ENCODE measurements around the gene ANKRD44. TPM values are rescaled to one million over a fixed set of nuclear protein-coding genes. Genes with fewer than 3 reads are reported as not detected.
A peak's percentile ranks its signal among the peaks of the same experiment; 100 is the strongest.

Gene ANKRD44
- total RNA-seq, 1 experiment from 2014 or later, result 34.6 TPM

DNA sequence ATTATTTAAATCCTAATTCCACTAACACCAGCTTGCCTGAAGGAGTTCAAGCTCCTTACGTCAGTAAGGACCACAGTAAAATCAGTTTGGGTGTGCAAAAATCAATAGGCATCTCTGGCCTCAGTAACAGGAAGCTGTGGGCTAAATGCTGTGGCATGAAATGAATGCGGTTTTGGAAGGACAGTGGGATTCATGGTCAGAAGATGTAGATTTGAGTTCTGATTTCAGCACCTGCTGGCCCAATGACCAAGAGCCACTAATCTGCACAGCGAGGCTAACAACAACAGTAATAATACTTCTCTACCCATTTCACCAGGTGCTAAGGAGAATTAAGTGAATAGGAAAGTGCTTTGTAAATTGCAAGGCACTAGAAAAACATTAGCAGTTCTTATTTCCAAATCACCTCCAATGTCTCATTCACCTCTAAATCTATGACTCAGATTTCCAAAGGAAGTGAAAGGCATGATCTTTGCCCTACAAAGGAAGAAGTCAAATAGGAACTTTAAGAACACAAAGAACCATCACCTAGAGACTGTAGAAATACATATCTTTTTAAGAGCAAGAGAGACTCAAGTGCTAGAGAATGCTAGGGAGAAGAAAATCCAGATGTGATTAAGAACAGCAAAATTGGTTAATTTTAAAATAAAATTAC lies 172.6 kb downstream of the ANKRD44 start:
- in situ Hi-C loops (cut with HindIII; ENCODE audit: low pct_unique_long_range_greater_than_20kb, low sequenced_read_pairs), result no loop called here
- no peak for DNase-seq (ENCODE audit: low read depth, low spot score)

DNA sequence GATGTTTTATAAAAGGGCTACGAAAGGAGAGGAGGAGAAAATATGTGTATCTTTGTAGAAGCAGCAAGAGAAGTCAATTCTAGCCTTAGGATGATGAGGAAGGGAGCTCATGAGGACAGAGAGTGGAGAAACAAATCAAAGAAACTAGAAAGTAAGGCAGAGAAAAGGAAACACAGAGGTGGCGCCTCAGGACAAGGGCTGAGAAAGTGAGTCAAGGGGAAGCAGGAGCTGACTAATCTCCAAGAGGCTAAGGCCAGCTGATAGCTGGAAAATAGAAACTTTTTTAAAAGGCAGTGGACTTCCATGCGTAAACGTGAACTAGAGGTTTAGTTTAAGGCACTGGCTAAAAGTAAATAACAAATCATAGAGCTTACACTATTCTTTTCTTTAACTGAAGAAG lies 173.3 kb downstream of the ANKRD44 start:
- no peak for DNase-seq (ENCODE audit: low read depth, low spot score)
- in situ Hi-C loops (cut with HindIII; ENCODE audit: low pct_unique_long_range_greater_than_20kb, low sequenced_read_pairs), result no loop called here

DNA sequence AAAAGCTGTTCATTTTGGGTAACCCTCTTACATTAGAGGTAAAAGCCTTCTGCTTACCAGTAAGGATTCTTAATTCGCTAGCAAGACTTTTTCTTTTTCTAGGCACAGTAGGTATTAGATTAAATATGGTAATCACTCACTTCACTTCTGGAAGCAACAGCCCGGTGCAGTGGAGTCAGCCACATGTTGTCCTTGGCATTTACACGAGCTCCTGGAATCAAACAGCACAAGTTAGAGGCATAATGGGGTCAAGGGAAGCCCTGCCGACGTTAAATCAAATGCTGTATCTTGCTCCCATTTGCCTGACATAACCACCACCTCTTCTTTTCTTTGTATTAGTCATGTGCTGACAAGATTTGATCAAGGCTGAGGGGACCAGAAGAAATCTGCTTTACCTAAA lies 174.1 kb downstream of the ANKRD44 start:
- DNase-seq (ENCODE audit: low read depth, low spot score), result no peak
- in situ Hi-C loops (cut with HindIII; ENCODE audit: low pct_unique_long_range_greater_than_20kb, low sequenced_read_pairs), result no loop called here

DNA sequence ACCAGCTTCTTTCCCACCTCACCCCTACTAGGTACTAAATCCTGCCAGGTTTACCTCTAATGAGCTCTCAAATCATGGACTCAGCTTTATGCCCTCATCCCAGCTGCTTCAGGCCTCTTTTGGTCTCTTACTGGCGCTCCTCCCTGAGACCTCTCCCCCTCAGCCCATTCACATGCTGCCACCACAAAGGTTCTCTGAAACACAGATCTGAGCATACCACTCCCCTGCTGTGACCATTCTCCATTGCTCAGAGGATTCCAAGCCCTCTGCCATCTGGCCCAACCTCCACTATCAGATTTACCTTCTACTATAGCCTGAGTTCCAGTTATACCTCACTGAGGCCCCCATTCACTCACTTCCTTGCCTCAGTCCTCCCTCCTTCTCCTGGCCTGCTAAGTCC lies 174.8 kb downstream of the ANKRD44 start:
- DNase-seq (ENCODE audit: low read depth, low spot score), result no peak
- in situ Hi-C loops (cut with HindIII; ENCODE audit: low pct_unique_long_range_greater_than_20kb, low sequenced_read_pairs), result no loop called here

DNA sequence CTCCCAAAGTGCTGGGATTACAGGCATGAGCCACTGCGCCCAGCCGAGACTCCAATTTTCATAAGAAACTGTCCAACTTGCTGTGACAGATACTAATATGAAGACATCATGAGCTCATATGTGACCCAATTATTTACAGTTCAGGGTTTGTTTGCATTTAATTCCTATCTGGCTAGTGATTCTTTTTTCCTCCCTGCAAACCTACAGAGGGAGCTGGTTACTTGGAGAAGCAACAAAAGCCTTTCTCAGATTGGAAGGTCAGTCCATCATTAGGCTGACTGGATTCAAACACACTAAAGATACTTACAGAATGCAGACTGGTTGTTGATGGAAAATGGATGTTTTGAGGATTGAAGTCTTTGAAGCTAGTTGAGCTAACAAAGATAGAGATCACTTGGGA lies 176.4 kb downstream of the ANKRD44 start:
- in situ Hi-C loops (cut with HindIII; ENCODE audit: low pct_unique_long_range_greater_than_20kb, low sequenced_read_pairs), result no loop called here
- peak; percentile 37 for DNase-seq (ENCODE audit: low read depth, low spot score)

DNA sequence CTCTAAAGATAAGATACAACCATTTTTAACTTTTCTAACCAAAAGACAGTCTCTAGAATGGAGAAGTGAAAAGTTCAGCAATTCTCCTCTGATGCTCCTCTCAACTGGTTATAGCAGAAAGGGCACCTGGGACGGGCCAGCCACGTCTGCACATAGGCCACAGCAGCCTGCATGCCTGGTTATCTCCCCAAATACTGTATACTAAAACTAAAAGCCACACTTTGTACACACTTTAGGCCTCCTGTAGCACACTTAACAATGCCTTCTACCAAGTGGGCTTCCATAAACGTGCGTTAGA lies 179.1 kb downstream of the ANKRD44 start:
- in situ Hi-C loops (cut with HindIII; ENCODE audit: low pct_unique_long_range_greater_than_20kb, low sequenced_read_pairs), result no loop called here
- DNase-seq (ENCODE audit: low read depth, low spot score), result no peak

DNA sequence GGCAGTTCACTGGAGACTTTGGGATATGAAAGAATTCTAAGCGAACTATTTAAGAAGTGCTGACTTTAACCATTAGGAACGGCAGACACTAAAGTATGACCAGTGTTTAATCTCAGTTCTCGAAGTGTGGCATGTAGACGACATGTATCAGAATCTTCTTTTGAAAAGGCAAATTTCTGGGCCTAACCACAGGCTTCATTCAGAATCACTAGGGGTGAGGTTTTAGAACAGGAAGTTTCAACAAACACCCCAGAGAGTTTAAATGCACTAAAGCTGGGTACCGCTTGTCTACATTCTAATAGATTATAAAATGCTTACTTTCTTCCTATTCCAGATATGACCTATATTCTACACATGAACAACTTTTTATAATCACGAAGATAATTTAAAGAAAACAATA lies 180.3 kb downstream of the ANKRD44 start:
- in situ Hi-C loops (cut with HindIII; ENCODE audit: low pct_unique_long_range_greater_than_20kb, low sequenced_read_pairs), result no loop called here
- no peak for DNase-seq (ENCODE audit: low read depth, low spot score)

DNA sequence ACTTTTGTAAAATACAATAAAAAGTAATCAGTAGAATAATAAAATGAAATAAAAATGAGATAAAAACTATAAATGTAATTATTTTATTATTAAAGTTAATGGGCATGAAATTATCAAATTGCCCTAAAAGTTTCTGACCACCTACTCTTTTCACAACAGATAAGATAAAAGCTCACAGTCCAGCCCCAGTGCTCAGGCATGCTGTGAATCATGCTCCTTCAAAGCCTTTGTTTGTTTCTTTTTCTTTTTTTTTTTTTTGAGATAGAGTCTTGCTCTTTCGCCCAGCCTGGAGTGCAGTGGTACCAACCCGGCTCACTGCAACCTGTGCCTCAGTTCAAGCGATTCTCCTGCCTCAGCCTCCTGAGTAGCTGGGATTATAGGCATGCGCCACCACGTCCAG lies 181.7 kb downstream of the ANKRD44 start:
- no peak for DNase-seq (ENCODE audit: low read depth, low spot score)
- in situ Hi-C loops (cut with HindIII; ENCODE audit: low pct_unique_long_range_greater_than_20kb, low sequenced_read_pairs), result no loop called here

DNA sequence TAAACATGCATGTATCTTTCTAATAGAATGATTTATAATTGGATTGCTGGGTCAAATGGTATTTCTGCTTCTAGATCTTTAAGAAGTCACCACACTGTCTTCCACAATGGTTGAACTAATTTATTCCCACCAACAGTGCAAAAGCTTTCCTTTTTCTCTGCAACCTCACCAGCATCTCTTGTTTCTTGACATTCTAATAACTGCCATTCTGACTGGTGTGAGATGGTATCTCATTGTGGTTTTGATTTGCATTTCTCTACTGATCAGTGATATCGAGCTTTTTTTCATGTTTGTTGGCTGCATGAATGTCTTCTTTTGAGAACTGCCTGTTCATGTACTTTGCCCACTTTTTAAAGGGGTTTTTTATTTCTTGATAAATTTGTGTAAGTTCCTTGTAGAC lies 182.5 kb downstream of the ANKRD44 start:
- no peak for DNase-seq (ENCODE audit: low read depth, low spot score)
- in situ Hi-C loops (cut with HindIII; ENCODE audit: low pct_unique_long_range_greater_than_20kb, low sequenced_read_pairs), result no loop called here

DNA sequence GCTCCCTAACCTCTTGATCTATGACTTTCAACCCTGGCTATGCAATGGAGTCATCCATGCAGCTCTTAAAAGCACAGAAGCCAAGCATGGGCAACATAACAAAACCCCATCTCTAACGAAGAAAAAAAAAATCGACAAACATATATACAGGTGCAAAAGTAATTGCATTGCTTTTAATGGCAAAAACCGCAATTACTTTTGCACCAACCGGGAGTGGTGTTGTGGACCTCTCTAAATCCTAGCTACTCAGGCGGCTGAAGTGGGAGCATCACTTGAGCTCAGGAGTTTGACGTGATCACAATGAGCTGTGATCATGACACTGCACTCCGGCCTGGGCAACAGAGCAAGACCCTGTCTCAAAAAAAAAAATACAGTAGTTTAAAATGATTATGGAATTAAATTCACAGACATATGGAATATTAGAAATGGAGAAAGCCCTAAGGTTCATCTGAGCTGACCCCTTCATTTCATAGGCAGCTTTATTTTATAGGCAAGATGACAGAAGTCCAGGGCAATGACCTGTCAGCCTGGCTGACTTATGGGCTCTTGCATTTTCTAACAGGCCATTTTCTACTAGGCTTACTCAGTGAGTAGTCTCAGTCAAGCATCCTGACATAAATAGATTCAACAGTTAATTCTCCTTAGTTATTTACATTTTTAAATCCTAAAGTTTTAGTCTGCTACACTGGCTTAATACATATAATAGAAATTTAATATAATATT lies 183.8 kb downstream of the ANKRD44 start:
- DNase-seq (ENCODE audit: low read depth, low spot score), result no peak
- in situ Hi-C loops (cut with HindIII; ENCODE audit: low pct_unique_long_range_greater_than_20kb, low sequenced_read_pairs), result no loop called here

DNA sequence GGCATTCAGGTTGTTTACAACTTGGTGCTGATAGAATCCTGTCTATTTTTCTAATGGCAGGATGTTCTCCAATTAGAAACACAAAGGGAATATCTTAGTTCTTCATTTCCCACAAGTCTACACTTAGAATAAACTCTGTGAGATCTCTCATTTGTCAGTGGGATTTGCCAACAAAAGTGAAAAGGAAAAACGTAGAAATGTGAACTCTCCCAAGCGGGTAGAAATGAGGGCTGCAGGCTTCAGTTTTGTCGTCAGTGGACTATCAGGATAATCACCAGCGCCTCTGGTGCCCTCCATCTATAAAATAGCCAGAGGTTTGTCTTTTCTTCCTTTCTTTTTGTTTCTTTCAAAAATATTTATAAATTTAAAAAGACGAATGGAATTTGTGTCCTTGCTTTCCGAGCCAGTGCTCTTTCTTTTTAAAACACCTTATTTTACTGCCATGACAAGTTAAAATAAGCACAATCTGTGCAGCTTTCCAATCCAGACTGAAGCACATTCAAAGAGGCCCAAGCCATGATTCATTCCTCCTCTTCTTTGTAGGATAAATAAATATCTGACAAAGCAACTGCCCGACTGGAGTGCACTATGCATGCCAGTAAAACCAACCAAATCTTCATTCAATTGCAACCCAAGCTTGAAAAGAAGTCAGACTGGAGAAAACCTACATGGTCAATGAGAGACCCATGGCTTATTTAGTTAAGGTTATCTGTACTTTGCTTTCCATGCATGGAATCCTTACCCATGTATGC lies 185.8 kb downstream of the ANKRD44 start:
- in situ Hi-C loops (cut with HindIII; ENCODE audit: low pct_unique_long_range_greater_than_20kb, low sequenced_read_pairs), result no loop called here
- DNase-seq (ENCODE audit: low read depth, low spot score), result no peak

DNA sequence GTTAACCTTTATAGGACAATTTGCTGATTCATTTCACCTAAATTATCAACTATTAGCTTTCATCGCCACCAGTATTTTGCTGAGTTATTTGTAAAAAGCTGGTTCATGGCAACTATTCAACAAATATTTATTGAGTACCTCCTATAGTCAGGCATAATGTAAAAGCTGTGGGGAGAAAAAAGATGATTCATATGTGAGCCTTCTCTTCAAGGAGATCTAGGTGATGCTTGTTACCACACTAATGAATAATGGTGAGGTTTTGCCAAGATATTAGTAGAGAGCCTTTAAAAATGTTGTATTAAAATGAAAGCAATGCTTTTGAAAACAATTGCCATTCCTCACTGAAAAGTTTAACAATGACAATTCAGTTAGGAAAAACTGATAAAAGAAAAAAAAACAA lies 187.8 kb downstream of the ANKRD44 start:
- no peak for DNase-seq (ENCODE audit: low read depth, low spot score)
- in situ Hi-C loops (cut with HindIII; ENCODE audit: low pct_unique_long_range_greater_than_20kb, low sequenced_read_pairs), result no loop called here

DNA sequence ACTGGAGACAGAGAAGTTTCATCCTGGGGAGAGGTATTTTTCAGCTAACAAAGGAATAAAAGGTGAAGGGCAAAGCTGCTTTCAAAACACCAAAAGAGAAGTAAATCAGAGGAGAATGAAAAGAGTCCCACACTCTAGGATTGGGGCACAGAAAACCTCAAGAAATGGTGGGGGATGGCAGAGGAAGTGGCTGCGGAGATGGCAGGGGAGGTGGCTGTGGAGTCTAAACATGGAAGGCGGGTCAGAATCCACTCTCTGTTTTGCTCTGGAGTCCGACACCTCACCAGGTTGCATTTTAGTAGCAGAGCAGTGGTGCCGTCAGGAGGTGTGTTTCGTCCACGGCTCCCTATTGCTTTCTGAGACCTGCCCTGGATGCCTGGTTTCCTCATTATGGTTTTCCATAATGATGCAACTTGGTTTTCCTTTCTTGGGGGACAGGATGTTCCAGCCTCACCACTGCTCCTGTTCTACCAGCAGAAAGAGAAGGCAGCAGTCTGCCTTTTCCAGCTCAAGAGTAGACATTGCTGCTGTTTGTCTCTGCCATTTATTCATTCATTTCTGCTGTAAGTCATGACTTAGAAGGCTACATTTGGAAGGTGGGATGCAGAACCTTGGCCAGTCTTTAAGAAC lies 188.7 kb downstream of the ANKRD44 start:
- no peak for DNase-seq (ENCODE audit: low read depth, low spot score)
- in situ Hi-C loops (cut with HindIII; ENCODE audit: low pct_unique_long_range_greater_than_20kb, low sequenced_read_pairs), result no loop called here

DNA sequence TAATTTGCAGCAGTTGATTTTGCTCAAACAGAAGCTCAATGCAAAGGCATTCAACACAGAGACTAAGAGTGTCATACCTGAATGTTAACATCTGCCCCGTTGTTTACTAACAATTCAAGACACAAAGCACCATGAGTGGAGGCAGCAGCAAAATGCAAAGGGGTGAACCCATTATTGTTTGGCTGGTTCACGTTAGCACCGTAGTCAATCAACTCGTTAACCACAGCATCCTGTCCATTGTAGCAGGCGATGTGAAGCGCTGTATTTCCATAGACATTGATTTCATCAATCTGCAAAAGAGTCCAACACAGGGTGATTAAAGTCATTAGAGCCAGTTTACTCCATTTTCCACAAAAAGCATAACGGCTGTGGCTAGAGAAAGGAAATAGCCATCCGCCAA lies 189.3 kb downstream of the ANKRD44 start:
- in situ Hi-C loops (cut with HindIII; ENCODE audit: low pct_unique_long_range_greater_than_20kb, low sequenced_read_pairs), result no loop called here

DNA sequence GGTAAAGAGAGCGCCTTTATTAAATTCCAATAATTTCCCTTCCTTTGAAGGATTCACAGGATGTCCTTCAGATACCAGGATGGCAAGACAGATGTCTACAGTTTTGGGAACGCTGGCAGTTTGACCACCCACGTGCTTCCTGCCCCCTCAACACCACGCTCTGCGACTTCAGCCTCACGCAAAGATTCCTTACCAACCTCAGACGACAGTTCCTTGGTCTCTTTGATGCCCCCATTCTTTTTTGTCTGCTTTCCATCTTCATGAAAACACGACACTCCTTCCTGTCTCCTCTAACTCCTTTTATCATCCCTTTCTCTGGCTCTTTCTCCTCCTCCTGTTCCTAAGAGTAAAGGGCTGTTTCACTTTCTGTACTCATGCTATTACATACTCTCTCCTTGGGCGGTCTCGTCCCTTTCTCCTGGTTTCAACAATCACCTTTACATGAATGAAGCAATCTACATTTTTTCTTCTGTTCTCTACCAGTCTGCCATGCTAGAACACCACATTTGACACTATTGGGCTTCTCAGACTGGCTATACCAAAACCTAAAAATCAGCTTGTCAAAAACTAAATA lies 194.2 kb downstream of the ANKRD44 start:
- in situ Hi-C loops (cut with HindIII; ENCODE audit: low pct_unique_long_range_greater_than_20kb, low sequenced_read_pairs), result no loop called here
- DNase-seq (ENCODE audit: low read depth, low spot score), result no peak

More for the DNA sequence above, 189.3 kb downstream of the ANKRD44 start:
- no peak for DNase-seq (ENCODE audit: low read depth, low spot score)

DNA sequence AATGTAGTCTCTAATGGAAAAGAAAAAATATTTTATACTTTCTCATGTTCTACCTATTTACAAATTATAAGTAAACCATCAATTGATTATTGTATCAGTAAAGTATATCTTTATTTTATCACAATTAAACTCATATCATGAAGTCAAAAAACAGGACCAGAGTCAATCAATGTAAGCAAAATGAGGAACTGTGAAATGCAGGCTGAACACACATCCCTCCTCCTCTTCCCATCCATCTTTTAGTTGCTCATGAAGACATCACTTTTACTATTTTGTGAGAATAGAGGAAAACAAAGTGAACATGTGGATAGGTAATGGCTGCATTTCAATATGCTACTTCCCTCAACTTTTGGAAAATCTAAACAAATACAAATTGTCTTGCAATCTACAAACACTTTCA lies 195.3 kb downstream of the ANKRD44 start:
- in situ Hi-C loops (cut with HindIII; ENCODE audit: low pct_unique_long_range_greater_than_20kb, low sequenced_read_pairs), result no loop called here
- DNase-seq (ENCODE audit: low read depth, low spot score), result no peak

DNA sequence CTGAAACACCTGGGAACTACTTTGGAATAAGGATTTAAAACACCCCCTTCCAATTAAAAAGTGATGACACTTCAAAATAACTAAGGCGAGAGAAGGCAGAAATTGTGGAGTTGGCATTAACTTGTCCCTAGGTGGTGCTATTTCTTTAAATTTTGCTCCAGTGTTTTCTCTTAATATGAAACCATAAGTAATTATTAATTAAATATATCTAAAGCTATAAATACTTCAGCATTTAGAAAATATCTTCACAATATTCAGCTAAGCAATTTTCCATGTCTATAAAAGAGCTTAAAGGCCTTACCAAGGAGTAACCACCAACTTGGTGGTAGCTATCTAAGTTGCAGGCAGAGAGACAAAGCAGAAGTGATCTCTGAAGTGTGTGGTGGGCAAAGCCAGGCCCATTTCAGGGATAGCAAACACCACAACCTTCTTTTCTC lies 197.3 kb downstream of the ANKRD44 start:
- DNase-seq (ENCODE audit: low read depth, low spot score), result peak; percentile 55
- in situ Hi-C loops (cut with HindIII; ENCODE audit: low pct_unique_long_range_greater_than_20kb, low sequenced_read_pairs), result no loop called here

DNA sequence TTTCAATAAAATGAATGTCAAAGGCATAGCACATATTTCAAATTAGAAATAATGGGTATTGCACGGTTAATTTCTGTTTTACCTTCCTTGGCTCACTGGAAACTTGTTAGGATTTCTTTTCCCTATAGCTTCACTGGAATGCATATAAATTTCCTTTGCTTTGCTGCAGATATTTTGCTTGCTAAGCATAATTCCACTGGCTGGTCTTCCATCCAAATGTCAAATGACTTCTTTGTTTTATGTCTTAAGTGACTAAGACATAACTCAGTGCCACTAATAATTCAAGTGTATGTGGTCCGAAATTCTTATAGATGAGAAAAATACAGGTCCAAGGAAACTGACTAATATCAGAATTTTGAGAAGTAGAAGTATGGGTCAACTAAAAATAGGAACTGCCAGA lies 201.3 kb downstream of the ANKRD44 start:
- in situ Hi-C loops (cut with HindIII; ENCODE audit: low pct_unique_long_range_greater_than_20kb, low sequenced_read_pairs), result no loop called here
- no peak for DNase-seq (ENCODE audit: low read depth, low spot score)

Data from SK-MEL-5 (cell line).